GM19438 (cell line): ENCODE measurements around the gene YBX1.
"Not testable (repeated sequence)": the region's sequence is repeated elsewhere in the genome, so short reads cannot be mapped to it uniquely, and the experiment has no call there.

ENCODE experiments used
- ATAC-seq: cut with Tn5 transposase; IDR thresholded peaks from one replicate; pipeline ENCODE4 v1.9.1; 2021; ENCODE audit warnings: low read depth; ENCODE audit not compliant: unreplicated experiment

YBX1 gene

GRCh38 chr1:42746436-42747105 is 64.4 kb downstream of the YBX1 start:
- ATAC-seq: no peak

- ATAC-seq: no peak
Measured at GRCh38 chr1:42747125-42747524, 64.9 kb downstream of the YBX1 start.

GRCh38 chr1:42748021-42748420 is 65.8 kb downstream of the YBX1 start:
- ATAC-seq: no peak

- no peak for ATAC-seq
Measured at GRCh38 chr1:42748461-42749410, 66.5 kb downstream of the YBX1 start.

- ATAC-seq: no peak
Measured at GRCh38 chr1:42750041-42750440, 67.8 kb downstream of the YBX1 start.

GRCh38 chr1:42751511-42752070 is 69.4 kb downstream of the YBX1 start:
- not testable (repeated sequence) for ATAC-seq

GRCh38 chr1:42752284-42752683 is 70.1 kb downstream of the YBX1 start:
- no peak for ATAC-seq

GRCh38 chr1:42753070-42753469 is 70.9 kb downstream of the YBX1 start:
- no peak for ATAC-seq
